HL-60 (cell line): ENCODE measurements around the gene DROSHA.

Source experiments
- DNase-seq, 2 experiments: peaks; one replicate each; pipeline ENCODE4 v3.0.0-alpha.2; 2010 to 2020; ENCODE audit warnings: low read depth in 1 of 2, low spot score in 1 of 2
- H3K27ac ChIP-seq: fragments of 250-450 bp; sonication (Bioruptor Pico); replicated peaks from 2 replicates; pipeline ENCODE4 v1.5.1; 2020; ENCODE audit warnings: mild to moderate bottlenecking, moderate library complexity
- H3K27me3 ChIP-seq: fragments of 250-450 bp; sonication (Bioruptor Pico); 2 replicates; pipeline ENCODE4 v1.5.1; 2021; ENCODE audit warnings: mild to moderate bottlenecking, moderate library complexity; ENCODE audit not compliant: insufficient read depth, poor library complexity, severe bottlenecking
- H3K4me3 ChIP-seq: replicated peaks from 2 replicates; pipeline ENCODE4 v1.5.1; 2011; ENCODE audit warnings: mild to moderate bottlenecking, control low read depth, low read length; ENCODE audit not compliant: insufficient read depth
- GABPA ChIP-seq: IDR thresholded peaks from 2 replicates; pipeline ENCODE4 v1.6.1; 2012; ENCODE audit warnings: low read depth
- POLR2AphosphoS5 ChIP-seq: IDR thresholded peaks from 2 replicates; pipeline ENCODE4 v1.6.1; 2012; ENCODE audit warnings: low read depth
- REST ChIP-seq: IDR thresholded peaks from 2 replicates; pipeline ENCODE4 v1.6.1; 2012; ENCODE audit warnings: low read depth; ENCODE audit not compliant: insufficient replicate concordance
- SPI1 ChIP-seq: IDR thresholded peaks from 2 replicates; pipeline ENCODE4 v1.6.1; 2012; ENCODE audit warnings: low read depth, mild to moderate bottlenecking, borderline replicate concordance
- TF ChIP-seq, protein P1 (sequence below): IDR thresholded peaks from one replicate; pipeline ENCODE4 v1.5.1; 2011; ENCODE audit warnings: low read length, control low read depth, inconsistent platforms; ENCODE audit not compliant: insufficient read depth

DROSHA gene

DNA sequence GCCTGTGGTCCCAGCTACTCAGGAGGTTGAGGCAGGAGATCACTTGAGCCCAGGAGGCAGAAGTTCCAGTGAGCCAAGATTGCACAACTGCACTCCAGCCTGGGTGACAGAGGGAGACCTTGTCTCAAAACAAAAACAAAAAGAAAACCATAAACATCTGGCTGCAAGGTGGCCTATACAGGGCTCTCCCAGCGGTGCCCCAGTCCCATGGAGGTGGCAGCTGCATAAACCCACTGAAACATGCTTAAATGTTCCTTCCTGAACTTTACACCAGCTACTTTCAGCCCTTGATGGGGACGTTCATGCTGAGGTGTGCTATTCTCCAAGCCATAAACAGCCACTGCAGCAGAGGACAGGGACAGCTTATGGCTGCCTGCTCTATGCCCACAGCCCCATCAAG lies 35.6 kb downstream of the DROSHA start:
- DNase-seq, result no peak
- Histone ChIP-seq H3K27ac (no peak overlapping the region), H3K4me3 (no peak overlapping the region), H3K27me3 (no peaks in the 10 kb centered on the region)
- no peak for TF ChIP-seq GABPA
- TF ChIP-seq POLR2AphosphoS5, result no peak
- no peak for TF ChIP-seq REST
- TF ChIP-seq, protein P1, sequence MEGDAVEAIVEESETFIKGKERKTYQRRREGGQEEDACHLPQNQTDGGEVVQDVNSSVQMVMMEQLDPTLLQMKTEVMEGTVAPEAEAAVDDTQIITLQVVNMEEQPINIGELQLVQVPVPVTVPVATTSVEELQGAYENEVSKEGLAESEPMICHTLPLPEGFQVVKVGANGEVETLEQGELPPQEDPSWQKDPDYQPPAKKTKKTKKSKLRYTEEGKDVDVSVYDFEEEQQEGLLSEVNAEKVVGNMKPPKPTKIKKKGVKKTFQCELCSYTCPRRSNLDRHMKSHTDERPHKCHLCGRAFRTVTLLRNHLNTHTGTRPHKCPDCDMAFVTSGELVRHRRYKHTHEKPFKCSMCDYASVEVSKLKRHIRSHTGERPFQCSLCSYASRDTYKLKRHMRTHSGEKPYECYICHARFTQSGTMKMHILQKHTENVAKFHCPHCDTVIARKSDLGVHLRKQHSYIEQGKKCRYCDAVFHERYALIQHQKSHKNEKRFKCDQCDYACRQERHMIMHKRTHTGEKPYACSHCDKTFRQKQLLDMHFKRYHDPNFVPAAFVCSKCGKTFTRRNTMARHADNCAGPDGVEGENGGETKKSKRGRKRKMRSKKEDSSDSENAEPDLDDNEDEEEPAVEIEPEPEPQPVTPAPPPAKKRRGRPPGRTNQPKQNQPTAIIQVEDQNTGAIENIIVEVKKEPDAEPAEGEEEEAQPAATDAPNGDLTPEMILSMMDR, result no peak
- TF ChIP-seq SPI1, result no peak

DNA sequence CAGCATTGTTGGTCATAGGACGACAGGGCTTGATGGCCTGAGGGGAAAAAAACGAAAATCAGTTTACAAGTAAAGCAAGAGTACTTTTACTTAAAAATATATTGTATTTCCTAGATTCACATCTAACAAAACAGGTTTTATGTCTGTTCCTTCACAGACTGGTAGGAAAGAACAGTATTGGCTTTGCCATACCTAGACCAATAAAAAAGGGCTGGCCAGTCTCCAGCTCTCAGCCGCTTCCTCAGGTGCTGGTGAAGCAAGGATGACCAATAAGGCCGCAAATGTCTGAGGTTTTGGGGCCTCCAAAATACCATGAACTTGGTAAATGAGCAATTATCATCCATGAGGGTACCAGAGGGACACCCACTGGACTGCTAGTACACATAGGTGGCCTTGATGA lies 36.6 kb downstream of the DROSHA start:
- TF ChIP-seq, protein P1, result no peak
- no peak for TF ChIP-seq REST
- TF ChIP-seq SPI1, result no peak
- no peak for TF ChIP-seq GABPA
- no peak for TF ChIP-seq POLR2AphosphoS5
- no peak overlapping the region for H3K27ac ChIP-seq
- DNase-seq, result no peak
- no peak overlapping the region for H3K4me3 ChIP-seq
- H3K27me3 ChIP-seq, result no peaks in the 10 kb centered on the region

GRCh38 chr5:31492869-31493268 lies 39.0 kb downstream of the DROSHA start:
- no peak overlapping the region for H3K27ac ChIP-seq

More at GRCh38 chr5:31492869-31493268, 39.0 kb downstream of the DROSHA start:
- Histone ChIP-seq H3K4me3 (no peak overlapping the region), H3K27me3 (no peaks in the 10 kb centered on the region)
- no peak for DNase-seq
- TF ChIP-seq POLR2AphosphoS5, result no peak
- TF ChIP-seq REST, result no peak
- no peak for TF ChIP-seq GABPA
- TF ChIP-seq, protein P1, result no peak
- TF ChIP-seq SPI1, result no peak
